Measurements from ENCODE around the gene RNF115. TPM values are rescaled to one million over a fixed set of nuclear protein-coding genes. Genes with fewer than 3 reads are reported as not detected.
"Not testable (repeated sequence)": the region's sequence is repeated elsewhere in the genome, so short reads cannot be mapped to it uniquely, and the experiment has no call there.

Gene RNF115
- total RNA-seq, 2 donors from 2014 or later: 7.4 to 7.7 TPM

DNA sequence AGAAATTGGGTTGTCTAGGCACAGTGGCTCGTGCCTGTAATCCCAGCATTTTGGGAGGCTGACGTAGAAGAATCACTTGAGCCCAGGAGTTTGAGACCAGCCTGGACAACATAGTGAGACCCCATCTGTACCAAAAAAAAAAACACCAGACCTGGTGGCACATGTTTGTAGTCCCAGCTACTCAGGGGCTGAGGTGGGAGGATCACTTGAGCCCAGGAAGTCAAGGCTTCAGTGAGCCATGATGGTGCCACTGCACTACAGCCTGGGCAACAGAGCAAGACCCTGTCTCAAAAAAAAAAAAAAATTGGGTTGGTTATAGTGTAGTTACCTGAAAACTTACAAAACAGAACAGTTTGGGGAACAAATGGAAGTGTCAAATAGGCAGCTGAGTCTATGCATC lies 6.9 kb upstream of the RNF115 start:
- ATAC-seq; intact Hi-C loops (cut with DNase I, micrococcal nuclease); DNase-seq: not testable (repeated sequence)

DNA sequence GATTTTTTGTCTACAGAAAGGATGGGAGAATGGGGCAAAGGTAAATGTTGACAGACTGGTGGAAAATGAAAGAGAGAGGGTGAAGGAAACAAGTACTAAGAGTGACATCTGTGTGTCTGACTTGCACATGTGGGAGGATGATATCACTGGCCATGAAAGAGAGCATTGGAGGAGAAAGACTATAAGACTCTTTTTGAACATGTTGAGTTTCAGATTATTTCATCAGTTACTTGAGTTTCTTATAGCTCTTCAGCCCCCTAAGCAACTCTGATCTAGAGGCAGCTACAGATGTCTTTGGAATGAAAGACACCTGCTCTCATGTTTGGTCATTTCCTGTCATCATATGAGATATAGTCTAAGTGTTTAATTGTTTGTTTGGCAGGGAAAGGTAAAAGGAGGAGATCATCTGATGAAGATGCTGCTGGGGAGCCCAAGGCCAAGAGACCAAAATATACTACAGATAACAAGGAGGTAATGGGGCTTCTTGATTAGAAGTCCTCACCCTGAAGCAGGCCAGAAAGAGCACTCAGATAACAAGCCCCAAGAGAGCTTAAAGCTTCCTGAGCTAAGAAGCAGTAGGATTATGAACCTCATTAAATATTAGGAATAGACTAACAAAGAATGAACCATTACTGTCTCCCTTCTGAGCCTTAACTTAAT lies 4.6 kb upstream of the RNF115 start:
- ATAC-seq (no peak), DNase-seq (no peak)
- intact Hi-C loops (cut with DNase I, micrococcal nuclease): no loop called here

DNA sequence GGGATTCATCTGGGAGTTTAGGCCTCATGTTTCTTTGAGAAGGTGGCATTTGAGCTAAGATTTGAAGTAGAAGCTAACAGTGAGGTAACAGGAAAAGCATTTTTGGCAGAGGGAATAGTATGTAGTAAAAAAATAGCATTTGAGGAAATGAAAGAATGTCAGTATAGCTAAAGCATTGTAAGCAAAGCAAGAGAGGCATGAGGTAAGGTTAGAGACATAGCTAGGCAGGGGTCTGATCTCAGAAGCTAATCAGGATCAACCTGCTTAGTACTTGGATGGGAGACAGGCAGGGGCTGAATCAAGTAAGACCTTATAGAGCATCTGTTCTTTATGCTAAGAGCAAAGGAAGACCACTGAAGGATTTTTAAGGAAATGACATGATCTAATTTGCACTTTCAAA lies 4.1 kb upstream of the RNF115 start:
- DNase-seq: no peak
- ATAC-seq: no peak
- intact Hi-C loops (cut with DNase I, micrococcal nuclease): no loop called here

DNA sequence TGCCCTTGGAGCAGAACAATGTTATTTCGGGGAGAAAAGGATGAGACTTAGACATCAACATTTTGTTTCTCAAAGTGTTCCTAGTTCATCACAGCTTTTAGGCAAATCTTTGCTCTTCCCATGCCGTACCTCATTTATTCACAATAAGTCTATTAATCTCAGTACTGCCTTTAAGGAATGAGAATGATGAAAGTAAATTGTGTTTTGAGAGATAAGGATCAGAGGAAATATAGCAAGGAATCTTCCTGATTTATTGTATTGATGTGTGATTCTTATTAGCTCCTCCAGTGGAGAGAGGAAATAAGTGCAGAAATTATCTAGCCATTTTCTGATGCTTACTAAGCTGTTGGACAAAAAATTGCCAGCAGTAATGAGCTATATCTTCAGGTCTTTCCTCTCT lies 2.1 kb upstream of the RNF115 start:
- DNase-seq (no peak), ATAC-seq (no peak)
- intact Hi-C loops (cut with DNase I, micrococcal nuclease): no loop called here

DNA sequence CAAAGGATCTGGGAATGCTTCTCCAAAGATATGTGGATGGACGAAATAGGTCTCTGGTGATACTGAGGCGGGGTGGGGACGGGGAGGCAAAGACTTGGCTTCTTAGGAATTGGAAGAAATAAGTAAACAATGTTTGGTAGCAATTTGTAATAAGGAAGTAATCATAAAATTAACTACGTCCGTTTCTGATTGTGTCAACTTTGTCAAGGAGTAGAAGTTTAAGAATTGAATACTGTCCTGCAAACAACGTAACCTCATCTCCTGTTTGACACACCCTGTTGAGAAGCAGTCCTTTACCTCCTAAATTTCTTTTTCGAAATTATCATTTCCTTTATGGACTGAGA lies 576 bp upstream of the RNF115 start:
- ATAC-seq (peak; percentile 17), DNase-seq (no peak)
- intact Hi-C loops (cut with DNase I, micrococcal nuclease): no loop called here

DNA sequence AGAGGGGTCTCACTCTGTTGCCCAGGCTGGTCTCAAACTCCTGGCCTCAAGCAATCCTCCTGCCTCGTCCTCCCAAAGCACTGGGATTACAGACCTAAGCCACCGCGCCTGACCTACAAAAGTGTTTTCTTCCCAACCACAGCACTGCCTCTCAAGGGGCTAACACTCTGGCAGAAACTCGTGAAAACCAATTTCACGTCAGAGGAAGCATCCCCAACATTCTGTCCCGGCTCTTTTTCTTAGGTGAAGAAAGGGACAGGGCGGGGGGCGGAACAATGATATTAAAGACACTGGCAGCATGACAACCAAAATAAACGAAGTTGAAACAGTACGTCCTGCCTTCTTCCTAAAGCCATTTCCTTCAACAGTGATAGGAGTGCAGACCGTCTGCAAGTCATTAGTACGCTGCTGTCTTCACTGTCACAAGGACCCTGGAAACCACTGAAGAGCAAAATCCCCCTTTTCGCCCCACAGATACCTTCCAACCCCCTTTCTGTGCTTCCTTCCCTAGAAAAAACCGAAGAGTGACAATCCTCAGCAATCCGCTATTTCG lies 1.0 kb downstream of the RNF115 start:
- intact Hi-C loops (cut with DNase I, micrococcal nuclease); ATAC-seq; DNase-seq: not testable (repeated sequence)

DNA sequence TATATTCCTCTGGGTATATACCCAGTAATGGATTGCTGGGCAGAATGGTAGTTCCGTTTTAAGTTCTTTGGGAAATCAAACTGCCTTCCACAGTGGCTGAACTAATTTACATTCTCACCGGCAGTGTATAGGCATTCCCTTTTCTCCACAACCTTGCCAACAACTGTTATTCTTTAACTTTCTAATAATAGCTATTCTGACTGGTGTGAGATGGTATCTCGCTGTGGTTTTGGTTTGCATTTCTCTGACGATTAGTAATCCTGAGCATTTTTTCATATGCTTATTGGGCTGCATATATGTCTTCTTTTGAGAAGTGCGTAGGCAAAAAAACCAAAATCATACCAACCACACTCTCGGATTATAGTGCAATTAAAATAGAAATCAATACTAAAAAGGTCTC lies 5.8 kb downstream of the RNF115 start:
- ATAC-seq; DNase-seq; intact Hi-C loops (cut with DNase I, micrococcal nuclease): not testable (repeated sequence)

DNA sequence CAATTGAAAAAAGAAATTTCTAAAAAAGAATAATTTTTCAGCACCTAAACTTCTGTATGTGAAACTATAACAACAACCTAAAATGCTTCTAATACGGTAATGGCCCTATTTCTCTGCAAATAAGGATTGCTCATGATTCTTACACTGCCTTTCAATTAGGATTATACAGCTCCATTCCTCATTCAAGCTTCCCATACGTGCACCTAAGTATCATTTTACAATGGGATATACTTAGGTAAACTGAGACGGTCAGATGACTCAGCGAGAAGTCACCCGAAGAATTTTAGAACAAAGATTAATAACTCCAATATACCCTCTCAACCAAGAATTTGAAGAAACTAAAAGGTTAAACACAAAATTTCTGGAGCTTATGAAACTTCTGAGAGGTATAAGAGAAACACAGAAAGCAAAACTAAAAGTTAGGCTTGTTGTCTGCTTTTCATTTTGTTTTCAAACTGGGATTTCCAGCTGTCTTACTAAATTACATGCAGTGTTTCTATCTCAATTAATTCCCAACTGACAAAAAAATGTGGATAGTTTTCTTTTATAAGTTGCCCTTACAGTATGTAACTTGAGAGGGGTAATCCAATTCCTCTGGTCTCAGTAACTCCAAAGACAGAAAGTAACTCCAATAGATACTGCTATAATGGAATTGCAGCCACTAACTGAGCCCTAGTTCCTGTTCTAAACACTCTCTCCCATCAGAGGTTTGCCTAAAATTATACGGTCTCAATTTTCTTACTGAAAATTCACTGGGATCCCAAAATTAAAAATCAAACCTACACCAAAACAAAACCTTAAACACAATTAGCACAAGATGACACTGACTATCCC lies 10.7 kb downstream of the RNF115 start:
- intact Hi-C loops (cut with DNase I, micrococcal nuclease); DNase-seq; ATAC-seq: not testable (repeated sequence)

DNA sequence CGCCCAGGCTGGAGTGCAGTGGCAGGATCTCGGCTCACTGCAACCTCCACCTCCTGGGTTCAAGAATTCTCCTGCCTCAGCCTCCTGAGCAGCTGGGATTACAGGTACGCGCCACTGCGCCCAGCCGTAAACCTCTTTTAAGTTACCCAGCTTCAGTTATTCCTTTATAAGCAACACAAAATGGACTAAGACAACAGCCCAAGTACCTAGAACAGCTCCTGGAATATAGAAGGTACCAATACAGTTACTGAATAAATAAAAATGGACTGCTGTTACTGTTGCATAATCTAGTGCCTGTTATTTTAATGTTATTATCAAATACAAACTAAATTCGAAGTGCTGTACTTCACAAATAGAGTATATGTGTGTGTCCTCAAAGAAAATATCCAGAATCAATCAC lies 17.1 kb downstream of the RNF115 start:
- DNase-seq: no peak
- intact Hi-C loops (cut with DNase I, micrococcal nuclease): no loop called here
- ATAC-seq: no peak

DNA sequence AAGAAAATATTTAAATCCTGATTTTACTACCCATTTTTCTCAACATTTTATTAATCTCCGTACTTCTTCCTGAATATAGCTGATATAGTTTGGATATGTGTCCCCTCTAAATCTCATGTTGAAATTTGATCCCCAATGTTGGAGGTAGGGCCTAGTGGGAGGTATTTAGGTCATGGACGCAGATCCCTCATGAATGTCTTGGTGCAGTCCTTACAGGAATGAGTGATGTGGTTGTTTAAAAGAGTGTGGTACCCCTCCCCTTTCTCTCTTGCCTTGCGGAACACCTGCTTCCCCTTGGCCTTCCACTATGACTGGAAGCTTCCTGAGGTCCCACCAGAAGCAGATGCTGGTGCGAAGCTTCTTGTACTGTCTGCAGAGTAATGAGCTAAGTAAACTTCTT lies 17.5 kb downstream of the RNF115 start:
- ATAC-seq (no peak), DNase-seq (no peak)
- intact Hi-C loops (cut with DNase I, micrococcal nuclease): no loop called here

DNA sequence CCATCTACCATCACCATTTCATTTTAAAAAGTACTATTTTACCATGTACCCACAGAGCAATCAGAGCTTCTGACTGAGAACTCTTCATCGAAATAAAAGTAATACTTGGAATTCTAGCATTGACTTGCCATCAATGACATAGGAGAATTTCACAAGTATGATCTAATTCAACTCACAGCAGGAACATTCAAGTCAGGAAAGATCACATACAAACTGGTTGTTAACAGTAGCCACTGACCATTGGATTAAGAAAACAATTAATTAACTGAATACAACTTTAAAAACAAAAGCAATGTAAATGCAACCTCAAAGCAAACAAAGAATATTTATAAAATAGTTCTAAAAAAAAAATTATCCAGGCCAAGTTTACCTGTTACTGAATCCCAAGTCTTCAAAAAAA lies 18.8 kb downstream of the RNF115 start:
- intact Hi-C loops (cut with DNase I, micrococcal nuclease): no loop called here
- DNase-seq (no peak), ATAC-seq (no peak)

DNA sequence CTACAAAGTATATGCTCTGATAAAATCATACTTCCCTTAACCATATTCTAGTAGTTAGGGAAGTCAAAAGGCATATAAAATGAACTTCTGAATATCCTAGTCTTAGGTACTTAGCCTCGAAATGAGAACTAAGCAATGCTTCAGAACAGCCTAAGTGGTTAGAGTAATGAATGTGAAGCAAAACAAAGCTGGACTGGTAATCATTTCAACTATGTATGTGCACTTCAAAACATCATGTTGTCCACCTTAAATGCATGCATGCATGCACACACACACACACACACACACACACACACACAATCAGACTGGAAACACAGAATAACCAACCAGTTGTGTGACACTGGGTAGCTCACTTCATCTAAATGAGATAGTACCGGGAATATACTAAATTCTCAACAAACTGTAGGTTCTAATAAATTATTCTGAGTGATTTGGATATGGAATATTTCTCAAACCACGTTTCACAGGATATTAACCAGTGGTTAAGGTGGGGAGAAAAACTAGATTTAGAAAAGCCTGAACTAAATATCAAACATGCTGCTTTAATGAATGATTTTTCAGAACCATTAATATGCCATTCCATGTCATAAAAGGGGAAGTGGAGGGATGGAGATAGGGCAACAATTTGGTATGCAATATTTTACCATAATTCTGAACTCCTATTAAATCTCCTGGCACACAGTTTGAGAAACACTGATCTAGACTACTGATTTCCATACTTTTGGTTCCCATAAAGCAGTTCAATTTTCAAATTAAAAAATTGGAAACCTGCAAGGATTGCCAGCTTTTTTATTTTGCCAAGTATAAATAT lies 19.5 kb downstream of the RNF115 start:
- ATAC-seq (no peak), DNase-seq (no peak)
- intact Hi-C loops (cut with DNase I, micrococcal nuclease): no loop called here

DNA sequence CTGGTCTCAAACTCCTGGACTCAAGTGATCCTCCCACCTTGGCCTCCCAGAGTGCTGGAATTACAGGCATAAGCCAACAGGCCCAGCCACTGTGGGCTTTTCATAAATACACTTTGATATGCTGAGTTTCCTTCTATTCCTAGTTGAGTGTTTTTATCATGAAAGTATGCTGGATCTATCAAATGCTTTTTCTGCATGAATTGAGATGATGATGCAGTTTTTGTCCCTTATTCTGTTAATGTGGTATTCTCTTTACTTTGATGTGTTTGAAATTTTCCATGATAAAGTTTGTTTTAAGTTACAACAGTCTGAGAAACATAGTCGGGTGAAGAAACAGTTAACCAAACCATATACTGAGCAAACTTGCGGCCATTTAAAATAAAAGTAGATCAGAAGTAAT lies 24.1 kb downstream of the RNF115 start:
- DNase-seq (no peak), ATAC-seq (no peak)
- intact Hi-C loops (cut with DNase I, micrococcal nuclease): no loop called here

DNA sequence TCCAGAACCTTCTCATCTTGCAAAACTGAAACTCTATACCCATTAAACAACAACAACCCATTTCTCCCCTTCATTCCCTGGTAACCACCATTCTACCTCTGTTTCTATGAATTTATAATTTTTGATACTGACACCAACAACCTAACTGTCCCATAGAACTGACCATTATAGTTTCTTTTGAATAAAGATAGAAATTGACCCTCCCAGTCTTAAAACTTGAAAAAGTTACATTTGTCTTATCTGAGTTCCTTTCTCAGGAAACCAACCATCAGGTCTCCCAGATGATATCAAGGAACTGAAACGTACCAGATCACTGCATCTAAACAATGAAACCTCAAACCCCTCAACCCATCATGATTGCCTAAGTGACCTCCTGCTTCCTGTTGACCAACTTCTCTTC lies 27.1 kb downstream of the RNF115 start:
- ATAC-seq (no peak), DNase-seq (no peak)
- intact Hi-C loops (cut with DNase I, micrococcal nuclease): no loop called here

DNA sequence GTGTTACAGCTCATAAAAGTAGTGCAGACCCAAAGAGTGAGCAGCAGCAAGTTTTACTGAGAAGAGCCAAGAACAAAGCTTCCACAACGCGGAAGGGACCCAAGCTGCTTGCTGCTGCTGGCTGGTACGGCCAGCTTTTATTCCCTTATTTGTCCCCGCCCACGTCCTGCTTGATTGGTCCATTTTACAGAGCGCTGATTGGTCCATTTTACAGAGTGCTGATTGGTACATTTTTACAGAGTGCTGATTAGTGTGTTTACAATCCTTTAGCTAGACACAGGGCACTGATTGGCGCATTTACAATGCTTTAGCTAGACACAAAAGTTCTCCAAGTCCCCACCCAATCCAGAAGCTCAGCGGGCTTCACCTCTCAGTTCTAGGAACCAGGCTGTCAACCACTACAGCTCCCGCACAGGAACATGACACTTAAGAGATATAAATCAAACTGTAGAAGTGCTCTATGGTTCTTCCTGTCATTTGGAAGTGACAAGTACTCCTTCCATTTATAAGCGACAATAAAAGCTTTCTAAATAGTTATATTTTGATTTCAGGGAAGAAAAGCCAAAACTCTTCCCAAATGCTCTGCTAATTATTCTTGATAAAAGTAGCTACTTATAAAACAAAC lies 28.5 kb downstream of the RNF115 start:
- DNase-seq: no peak
- no peak for ATAC-seq
- intact Hi-C loops (cut with DNase I, micrococcal nuclease): no loop called here

DNA sequence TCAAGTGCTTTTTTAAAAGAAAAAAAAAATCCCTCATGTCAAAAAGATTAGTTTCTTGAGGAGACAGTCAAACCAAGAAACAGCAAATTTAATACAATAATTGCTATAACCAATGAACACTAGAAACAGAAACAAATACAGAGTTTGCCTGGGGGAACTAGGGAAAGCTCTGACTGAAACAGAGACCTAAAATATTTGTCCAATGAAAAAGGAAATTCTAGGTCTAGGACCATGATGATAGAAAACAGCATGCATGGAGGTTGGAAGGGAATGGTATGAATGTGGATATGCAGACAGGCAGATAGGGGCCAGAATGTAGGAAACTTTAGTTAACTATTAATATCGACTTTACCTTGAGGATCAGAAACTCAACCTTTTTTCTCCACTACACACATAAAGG lies 31.4 kb downstream of the RNF115 start:
- ATAC-seq (no peak), DNase-seq (no peak)
- intact Hi-C loops (cut with DNase I, micrococcal nuclease): no loop called here

DNA sequence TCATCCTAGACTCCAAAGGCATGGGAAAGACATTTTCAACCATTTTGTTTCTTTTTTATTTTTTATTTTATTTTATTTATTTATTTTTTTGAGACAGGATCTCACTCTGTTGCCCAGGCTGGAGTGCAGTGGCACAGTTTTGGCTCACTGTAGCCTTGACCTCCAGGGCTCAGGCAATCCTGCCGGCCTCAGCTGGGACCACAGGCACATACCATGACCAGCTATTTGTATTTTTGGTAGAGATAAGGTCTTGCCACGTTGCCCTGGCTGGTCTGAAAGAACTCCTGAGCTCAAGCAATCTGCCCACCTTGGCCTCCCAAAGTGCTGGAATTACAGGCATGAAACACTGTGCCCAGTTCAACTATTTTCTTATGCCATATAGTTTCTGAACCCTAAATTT lies 32.0 kb downstream of the RNF115 start:
- DNase-seq; ATAC-seq; intact Hi-C loops (cut with DNase I, micrococcal nuclease): not testable (repeated sequence)

DNA sequence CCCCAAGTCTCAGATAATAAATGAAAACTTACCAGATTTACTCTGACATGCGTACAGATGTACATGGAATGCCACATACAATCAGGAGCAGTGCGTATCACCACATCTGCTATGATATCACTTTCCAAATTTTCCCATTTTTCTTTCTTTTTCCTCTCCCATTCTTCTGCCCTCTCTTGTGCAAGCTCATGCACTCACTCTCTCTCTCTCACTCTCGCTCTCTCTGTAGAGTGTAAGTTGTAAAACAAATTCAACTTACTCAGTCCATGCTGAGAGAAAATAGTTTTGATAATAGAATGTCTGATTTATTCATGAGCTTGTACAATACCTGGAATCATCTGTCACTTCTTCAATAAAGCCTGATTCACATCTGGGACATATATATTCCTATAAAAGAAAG lies 35.3 kb downstream of the RNF115 start:
- ATAC-seq: no peak
- intact Hi-C loops (cut with DNase I, micrococcal nuclease): no loop called here
- DNase-seq: no peak

DNA sequence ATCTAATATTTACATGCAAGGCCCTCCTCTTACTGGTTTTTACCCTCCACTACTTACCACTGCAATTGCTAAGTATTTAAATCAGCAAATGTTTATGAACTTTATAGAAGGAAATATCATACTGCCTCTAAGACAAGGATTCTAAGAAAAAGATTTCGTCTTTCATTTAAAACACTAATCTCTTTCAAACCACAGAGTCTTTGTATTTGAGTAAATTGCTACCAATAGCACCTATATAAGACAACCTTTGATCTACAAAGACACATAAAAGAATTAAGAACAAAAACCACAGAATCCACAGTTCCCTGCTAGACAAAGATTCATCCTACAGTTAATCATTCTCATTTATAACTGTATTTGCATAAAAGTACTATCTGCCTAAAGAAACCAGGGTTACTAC lies 37.6 kb downstream of the RNF115 start:
- peak; percentile 13 for ATAC-seq
- no peak for DNase-seq
- intact Hi-C loops (cut with DNase I, micrococcal nuclease): no loop called here
